Testis (tissue), 3 donors: ENCODE measurements around the gene MPP4. TPM values are rescaled to one million over a fixed set of nuclear protein-coding genes. Genes with fewer than 3 reads are reported as not detected.

Experiments used
- DNase-seq: peaks from one replicate; pipeline ENCODE4 v3.0.0-alpha.2; 2019
- H3K27ac ChIP-seq, 2 donors: fragments of 200-600 bp; sonication (generic); one replicate each; pipeline ENCODE4 v1.5.1; 2019
- H3K27me3 ChIP-seq: fragments of 200-600 bp; sonication (generic); one replicate; pipeline ENCODE4 v1.5.1; 2019
- H3K36me3 ChIP-seq: fragments of 200-600 bp; sonication (generic); one replicate; pipeline ENCODE4 v1.5.1; 2017; ENCODE audit warnings: low read depth; ENCODE audit errors: missing control alignments
- H3K4me1 ChIP-seq: fragments of 200-600 bp; sonication (generic); one replicate; pipeline ENCODE4 v1.5.1; 2019
- H3K4me3 ChIP-seq, 2 donors: fragments of 200-600 bp; sonication (generic); one replicate each; pipeline ENCODE4 v1.5.1; 2017 to 2019
- H3K9me3 ChIP-seq: fragments of 200-600 bp; sonication (generic); one replicate; pipeline ENCODE4 v1.5.1; 2017
- CTCF ChIP-seq, 3 experiments: fragments of 450-650 bp in 2 of 3; fragments of 200-600 bp in 1 of 3; sonication (generic) in 1 of 3; IDR thresholded peaks; one replicate each; pipeline ENCODE4 v1.5.1; 2016 to 2019; ENCODE audit warnings: antibody characterized with exemption in 3 of 3, mild to moderate bottlenecking in 2 of 3, moderate library complexity in 1 of 3
- POLR2A ChIP-seq: fragments of 450-650 bp; IDR thresholded peaks from one replicate; pipeline ENCODE4 v1.6.1; 2017; ENCODE audit warnings: antibody characterized with exemption, mild to moderate bottlenecking, moderate library complexity
- WGBS, 2 donors: methylation state at CpG; one replicate each; pipeline ENCODE4 v1.1.5; 2018; 5-methylcytosine and 5-hydroxymethylcytosine counted together
- intact Hi-C: fragments of 100-400 bp; cut with DNase I; formaldehyde crosslinking; loops from one replicate; pipeline ENCODE4 v1.15.1; 2023; ENCODE audit warnings: low total_unique reads
- polyA plus RNA-seq: library from polyadenylated mRNA; stranded (reverse); fragments of 350-450 nt; fragmentation: Illumina TruSeq; extraction: RNeasy Lipid Tissue Mini Kit (QIAGEN cat#74804); gene quantifications from one replicate; pipeline ENCODE4 v1.2.3, GENCODE V29; 2014; ENCODE audit warnings: low read depth, low replicate concordance; ENCODE audit not compliant: insufficient read depth
- total RNA-seq, 2 donors: library from RNA; depleted of rRNA; stranded (reverse); fragments of >200 nt; gene quantifications; one replicate each; pipeline ENCODE4 v1.2.3, GENCODE V29; 2016

Gene MPP4
- total and polyA plus RNA-seq, 3 donors from 2014 or later, result 0.28 TPM; not detected in 2

DNA sequence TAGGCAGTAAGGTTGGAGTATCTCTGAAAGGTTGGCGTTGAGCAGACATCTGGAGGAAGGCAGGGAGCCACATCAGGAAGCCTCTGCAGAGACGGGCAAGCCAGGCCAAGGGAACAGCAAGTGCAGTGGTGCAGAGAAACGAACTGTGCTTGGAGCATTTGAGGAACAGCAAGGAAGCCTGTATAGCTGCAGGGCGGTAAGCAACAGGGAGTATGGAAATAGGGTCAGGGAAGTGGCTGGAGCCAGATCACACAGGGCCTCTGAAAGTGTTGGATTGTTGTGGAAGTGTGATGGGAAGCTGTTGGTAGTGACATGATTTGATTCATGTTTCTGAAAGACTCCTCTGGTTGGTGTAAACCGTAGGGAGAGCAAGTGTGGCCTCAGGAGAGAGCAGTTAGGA lies 41.7 kb downstream of the MPP4 start:
- WGBS, 2 donors, result 75 to 78% methylated on average over 5 of the region's 5 CpGs
- Histone ChIP-seq H3K36me3 (no peaks in the 10 kb centered on the region), H3K9me3 (no peaks in the 10 kb centered on the region)

GRCh38 chr2:201656102-201656501 lies 42.3 kb downstream of the MPP4 start:
- no peak for DNase-seq
- H3K9me3 ChIP-seq, result no peaks in the 10 kb centered on the region
- H3K4me3 ChIP-seq, result no peak overlapping the region
- 91 to 95% methylated on average over 11 of the region's 11 CpGs for WGBS, 2 donors
- intact Hi-C loops, result no loop called here
- no peaks in the 10 kb centered on the region for H3K4me1 ChIP-seq
- TF ChIP-seq POLR2A (no peak), CTCF (IDR thresholded peaks at IDR 0.05) (no peak)
- H3K27me3 ChIP-seq, result no peaks in the 10 kb centered on the region
- no peaks in the 10 kb centered on the region for H3K36me3 ChIP-seq
- no peak overlapping the region for H3K27ac ChIP-seq

More for the DNA sequence above, 41.7 kb downstream of the MPP4 start:
- Histone ChIP-seq H3K4me1 (no peaks in the 10 kb centered on the region), H3K4me3 (no peak overlapping the region), H3K27me3 (no peaks in the 10 kb centered on the region), H3K27ac (no peak overlapping the region)
- no peak for DNase-seq
- intact Hi-C loops, result no loop called here
- TF ChIP-seq CTCF (IDR thresholded peaks at IDR 0.05), result no peak

DNA sequence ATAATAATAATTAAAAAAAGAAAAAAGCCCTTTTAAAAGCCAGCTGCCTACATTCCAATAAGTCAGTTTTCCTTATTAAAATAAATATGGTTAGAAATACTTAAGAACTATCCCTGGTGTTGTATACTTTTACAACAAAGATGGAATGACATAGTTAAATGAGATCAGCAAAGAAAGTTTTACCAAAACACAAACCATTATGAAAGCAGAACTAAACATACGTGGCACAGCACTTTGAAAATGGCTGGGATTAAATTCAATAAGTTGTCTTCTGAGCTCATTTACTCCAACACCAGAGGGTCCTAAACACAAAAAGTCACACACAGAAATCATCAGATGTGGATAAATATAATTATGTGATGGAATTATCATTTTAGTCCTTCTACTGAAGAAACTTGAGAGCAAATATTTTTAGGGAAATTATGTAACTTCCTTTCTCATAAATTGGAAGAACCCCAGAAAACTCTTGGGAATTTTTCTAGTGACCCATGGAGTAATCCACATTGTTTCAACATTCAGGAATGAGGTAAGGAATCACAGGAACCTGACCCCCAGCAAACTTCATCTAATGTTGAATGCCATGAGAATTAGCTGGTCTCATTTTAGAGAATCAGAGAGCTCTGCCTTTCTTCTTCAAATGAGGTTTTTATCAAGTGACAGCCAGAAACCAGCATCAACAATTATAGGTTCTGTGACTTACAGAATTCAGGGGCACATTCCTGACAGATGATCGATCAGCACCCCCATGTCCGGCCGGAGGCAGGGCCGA lies 43.6 kb downstream of the MPP4 start:
- H3K36me3 ChIP-seq, result no peaks in the 10 kb centered on the region
- no peak for DNase-seq
- 90 to 94% methylated on average over 5 of the region's 5 CpGs for WGBS, 2 donors
- no peaks in the 10 kb centered on the region for H3K27me3 ChIP-seq
- H3K9me3 ChIP-seq, result no peaks in the 10 kb centered on the region
- intact Hi-C loops, result no loop called here
- no peak for TF ChIP-seq CTCF (IDR thresholded peaks at IDR 0.05)
- no peak for TF ChIP-seq POLR2A
- no peak overlapping the region for H3K27ac ChIP-seq
- no peak overlapping the region for H3K4me3 ChIP-seq
- no peaks in the 10 kb centered on the region for H3K4me1 ChIP-seq

- TF ChIP-seq CTCF (IDR thresholded peaks at IDR 0.05) (no peak), POLR2A (no peak)
- 87% methylated on average over 6 of the region's 6 CpGs for WGBS, 2 donors
- Histone ChIP-seq H3K9me3 (no peaks in the 10 kb centered on the region), H3K36me3 (no peaks in the 10 kb centered on the region), H3K4me1 (no peaks in the 10 kb centered on the region), H3K27me3 (no peaks in the 10 kb centered on the region), H3K27ac (no peak overlapping the region), H3K4me3 (no peak overlapping the region)
- no peak for DNase-seq
- intact Hi-C loops, result no loop called here
Measured at GRCh38 chr2:201653221-201653620, 45.2 kb downstream of the MPP4 start.

DNA sequence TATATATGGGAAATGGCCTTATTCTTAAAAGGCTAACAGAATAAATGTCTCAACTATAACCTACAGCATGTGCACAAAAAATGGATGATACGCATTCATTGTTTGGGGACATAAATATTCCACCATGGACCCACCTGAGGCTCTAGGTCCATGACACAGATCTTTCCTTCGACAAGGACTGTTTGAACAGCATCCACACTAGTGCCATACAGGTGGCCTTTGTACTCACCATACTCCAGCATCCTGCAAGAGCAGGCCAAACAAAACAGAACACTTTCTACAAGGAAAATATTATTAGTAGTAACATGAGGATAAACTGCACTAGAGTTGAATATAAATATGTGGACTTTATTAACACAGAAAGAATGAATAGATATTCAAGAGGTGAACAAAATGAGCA lies 49.0 kb downstream of the MPP4 start:
- Histone ChIP-seq H3K36me3 (no peaks in the 10 kb centered on the region), H3K27ac (no peak overlapping the region), H3K4me3 (no peak overlapping the region), H3K9me3 (no peaks in the 10 kb centered on the region), H3K4me1 (peaks cover 2% of the 10 kb centered on the region), H3K27me3 (no peaks in the 10 kb centered on the region)
- TF ChIP-seq CTCF (IDR thresholded peaks at IDR 0.05) (no peak), POLR2A (no peak)
- intact Hi-C loops, result no loop called here
- WGBS, 2 donors, result 91 to 97% methylated on average over 2 of the region's 2 CpGs
- no peak for DNase-seq
